Activated naive CD4-positive, alpha-beta T cell (primary cell): ENCODE results near the gene BTBD6.
A peak's percentile ranks its signal among the peaks of the same experiment; 100 is the strongest.

Experiments
- DNase-seq, 4 experiments: peaks; one replicate each; lab custom pipeline; 2025; lab: John Stamatoyannopoulos, UW

BTBD6 gene

DNA sequence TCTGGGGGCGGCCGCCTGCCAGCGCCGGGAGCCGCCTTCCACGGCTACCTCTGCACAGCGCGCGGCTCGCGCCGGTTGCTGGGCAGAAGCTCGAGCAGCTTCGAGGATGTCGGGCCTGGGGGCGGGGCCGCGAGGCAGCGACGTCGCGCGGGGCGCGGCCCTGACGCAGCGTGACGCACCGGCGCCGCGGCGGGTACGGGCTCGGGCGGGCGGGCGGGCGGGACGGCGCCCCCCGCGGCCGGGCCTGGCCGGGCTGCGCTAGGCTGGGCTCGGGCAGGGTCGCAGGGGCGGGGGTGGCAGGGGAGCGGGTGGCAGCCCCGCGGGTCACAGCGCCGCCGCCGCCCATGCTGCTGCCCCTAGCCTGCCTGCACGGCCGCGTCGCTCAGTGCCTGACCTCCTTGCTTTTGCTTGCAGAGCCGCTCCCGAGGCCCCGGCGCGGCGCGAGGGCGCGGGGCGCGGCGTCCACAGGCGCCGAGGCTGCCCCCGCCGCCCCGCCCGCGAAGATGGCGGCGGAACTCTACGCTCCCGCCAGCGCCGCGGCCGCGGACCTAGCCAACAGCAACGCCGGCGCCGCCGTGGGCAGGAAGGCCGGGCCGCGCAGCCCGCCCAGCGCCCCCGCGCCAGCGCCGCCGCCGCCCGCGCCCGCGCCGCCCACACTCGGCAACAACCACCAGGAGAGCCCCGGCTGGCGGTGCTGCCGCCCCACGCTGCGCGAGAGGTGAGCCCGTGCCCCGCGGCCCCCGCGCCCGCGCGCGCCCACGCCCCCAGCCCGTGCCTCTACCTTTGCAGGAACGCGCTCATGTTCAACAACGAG lies at the start of gene BTBD6:
TSS of gene BTBD6 (plus strand) at position 166 of the 814 bp plus-strand sequence. CDS start at position 345, 179 bp downstream.
- peak; percentile 60 to 86 (median 74) for DNase-seq

GRCh38 chr14:105198588-105198987 lies 49.7 kb upstream of the BTBD6 start:
- DNase-seq: no peak

DNA sequence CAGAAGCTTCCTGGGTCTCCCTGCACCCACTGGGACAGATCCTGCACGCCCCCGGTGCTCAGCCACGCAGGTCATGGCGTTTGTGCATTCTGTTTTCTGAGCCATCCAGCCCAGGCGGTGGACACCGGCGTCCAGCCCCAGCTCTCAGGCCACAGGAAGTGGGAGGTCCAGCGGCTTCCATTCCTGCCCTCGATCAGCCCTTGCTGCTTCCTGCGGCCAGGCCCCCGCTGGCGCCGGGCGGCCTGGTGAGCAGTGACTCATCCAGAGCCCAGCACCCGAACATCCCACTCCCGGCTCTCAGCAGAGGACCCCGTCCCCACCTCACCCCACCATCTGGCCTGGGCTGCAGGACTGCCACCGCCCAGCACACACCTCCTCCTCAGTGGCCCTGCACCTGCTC lies 49.2 kb upstream of the BTBD6 start:
- no peak for DNase-seq

- no peak for DNase-seq
Measured at GRCh38 chr14:105200074-105200473, 48.3 kb upstream of the BTBD6 start.

GRCh38 chr14:105200641-105201040 lies 47.7 kb upstream of the BTBD6 start:
- no peak for DNase-seq

- no peak for DNase-seq
Measured at GRCh38 chr14:105201156-105201924, 47.0 kb upstream of the BTBD6 start.

- no peak for DNase-seq
Measured at GRCh38 chr14:105201925-105202513, 46.3 kb upstream of the BTBD6 start.

DNA sequence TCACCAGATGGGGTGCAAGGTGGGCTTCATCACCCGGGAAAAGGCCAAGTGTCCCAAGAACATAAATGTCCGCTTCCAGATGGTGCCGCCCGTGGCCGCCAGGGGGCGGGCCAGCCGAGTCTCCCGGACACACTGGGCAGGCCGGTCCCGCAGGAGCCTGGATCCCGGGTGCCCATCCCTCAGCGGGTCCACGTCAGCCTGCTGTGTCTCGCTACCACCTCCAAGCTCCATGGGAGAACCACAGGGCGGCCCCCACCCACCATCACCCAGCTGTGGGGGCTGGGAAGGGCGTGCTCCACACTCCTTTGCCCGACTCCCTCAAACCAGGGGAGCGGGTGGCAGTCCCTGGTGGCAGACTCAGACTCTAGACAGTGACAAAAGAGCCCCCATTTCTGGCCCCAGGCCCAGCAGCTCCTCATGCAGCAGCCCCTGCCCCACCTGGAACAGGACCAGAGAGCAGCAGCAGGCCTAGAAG lies 45.2 kb upstream of the BTBD6 start:
- peak; percentile 18 to 57 (median 46) for DNase-seq

DNA sequence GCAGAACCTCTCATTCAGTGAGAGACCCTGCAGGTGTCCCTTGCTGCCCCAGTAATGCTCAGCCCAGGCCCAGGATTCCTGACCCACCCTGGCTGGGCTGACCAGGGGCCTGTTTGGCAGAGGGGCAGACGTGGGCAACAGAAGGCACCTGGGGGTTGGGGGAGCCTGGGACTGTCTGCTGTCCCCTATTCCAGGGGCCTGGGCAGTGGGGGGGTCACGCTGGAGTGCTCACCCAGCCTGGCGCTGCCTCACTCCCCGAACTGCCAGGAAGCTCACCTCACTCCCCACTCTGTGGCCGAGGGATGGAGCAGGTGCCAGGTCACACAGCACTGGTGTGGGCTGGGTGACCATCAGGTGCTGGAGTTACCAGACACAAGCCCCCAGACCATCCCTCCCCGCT lies 44.6 kb upstream of the BTBD6 start:
- no peak for DNase-seq

DNA sequence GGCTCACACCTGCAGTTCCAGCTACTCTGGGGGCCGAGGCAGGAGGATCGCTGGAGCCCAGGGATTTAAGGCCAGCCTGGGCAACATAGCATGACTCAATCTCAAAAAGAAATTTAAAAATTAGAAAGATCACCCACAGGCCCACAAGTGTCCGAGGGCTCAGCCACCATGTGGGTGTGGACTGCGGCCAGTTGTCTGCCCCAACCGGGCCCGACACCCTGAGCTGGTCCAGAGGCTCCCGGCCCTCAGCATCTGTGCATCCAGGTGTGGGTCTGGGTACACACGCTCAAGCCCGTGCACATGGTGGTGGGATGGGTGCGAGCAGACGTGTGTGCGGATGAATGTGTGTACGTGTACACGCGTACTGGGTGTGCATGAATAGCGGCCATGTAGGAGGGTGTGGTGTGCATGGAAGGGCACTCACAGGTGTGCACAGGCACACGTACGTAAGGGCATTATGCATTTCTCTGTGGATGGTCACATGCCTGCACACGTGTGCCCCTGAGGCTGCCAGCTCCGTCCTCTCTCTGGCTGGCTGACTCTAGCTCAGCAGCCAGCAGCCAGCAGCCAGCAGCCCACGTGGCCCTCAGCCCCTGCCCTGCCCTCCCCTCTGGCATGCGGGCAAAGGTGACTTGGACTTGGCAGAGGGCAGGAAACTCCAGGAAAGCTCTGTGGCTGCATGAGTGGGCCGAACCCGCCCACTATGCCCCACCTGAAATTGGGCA lies 44.0 kb upstream of the BTBD6 start:
- DNase-seq: no peak

DNA sequence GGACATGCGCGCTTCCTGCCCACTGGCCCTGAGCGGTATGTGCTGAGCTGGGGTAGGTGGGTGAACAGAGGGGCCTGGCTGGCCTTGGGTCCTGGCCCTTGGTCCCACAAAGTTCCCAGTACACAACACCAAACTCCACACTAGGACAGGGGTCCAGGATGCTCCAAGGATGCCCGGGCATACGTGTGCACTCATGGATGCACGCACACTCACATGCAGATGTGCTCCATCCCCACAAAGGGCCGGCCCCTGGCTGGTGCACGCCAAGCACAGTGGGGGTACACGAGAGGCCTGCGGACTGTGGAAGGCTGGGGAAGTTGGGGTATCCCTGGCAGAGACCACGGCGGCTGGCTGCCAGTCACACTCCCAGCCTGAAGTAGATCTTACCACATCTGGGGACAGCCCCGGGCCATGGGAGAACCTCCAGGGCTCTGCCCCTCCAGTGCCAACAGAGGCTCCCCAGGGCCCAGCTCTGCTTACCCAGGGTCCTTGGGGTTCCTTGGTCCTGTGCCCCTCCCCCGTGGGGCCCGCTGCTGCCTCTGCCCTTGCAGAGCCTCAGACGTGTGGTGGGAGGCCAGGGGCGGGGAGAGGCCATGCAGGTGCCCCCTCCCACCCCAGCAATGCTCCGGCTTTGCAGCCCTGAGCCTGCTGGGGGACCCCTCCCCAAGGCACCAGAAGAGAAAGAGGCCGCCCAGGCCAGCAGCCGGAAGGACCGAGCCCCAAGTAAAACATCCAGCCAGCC lies 43.2 kb upstream of the BTBD6 start:
- DNase-seq: no peak

GRCh38 chr14:105205673-105206208 lies 42.6 kb upstream of the BTBD6 start:
- DNase-seq: no peak

GRCh38 chr14:105206873-105207272 lies 41.5 kb upstream of the BTBD6 start:
- DNase-seq: no peak

DNA sequence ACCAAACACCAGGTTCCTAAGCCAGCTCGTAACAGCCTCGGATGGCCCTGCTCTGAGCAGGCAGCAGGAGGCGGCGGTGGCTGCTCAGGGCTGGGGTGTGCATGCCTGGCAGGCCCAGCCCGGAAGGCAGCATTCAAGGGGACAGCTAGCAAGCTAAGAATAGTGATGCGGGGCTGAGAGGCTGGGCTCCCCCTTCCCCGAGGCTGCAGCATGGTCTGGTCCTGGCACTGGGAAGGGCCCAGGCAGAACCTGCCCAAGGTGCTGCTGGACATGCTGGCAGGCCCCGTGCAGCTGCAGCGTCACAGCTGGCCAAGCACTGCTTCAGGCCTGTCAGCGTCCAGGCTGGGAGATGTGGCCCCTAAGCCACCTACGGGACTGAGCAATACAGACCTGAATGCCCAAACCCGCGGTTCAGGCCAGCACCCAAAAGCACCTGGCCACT lies 40.9 kb upstream of the BTBD6 start:
- DNase-seq: no peak

DNA sequence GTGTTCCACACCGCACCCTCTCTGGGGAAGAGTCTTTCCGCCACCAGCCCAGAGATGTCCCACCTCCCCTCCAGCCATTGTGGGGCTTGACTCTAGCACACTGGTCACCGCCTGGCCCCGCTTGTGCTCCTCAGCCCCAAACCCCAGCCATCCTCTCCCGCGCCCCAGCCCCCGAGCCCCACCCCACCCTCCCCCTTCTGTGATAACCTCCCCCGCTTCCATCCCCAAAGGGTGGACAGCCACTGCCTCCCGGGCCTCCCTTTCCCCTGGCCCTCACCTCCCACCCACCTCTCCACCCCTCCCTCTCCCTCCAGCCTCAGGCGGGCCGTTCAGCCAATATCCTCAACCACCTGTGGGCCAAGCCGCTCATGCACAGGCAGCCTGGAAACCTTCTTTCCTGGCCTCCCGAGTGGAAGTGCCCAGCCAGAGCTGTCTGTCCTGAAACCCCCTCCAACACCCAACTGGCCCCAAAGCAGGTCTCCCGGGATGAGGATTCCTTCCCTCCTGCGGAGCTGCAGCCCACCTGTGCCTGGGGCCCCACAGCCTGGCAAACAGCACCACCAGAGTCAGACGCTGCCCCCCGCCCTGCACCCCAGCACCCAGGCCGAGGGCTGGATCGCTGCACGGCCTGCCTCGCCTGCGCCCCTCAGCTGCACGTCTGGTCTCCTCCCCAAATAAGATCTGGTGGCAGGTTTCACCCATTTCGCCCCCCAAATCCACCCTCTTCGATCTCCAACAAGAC lies 40.2 kb upstream of the BTBD6 start:
- DNase-seq: no peak

DNA sequence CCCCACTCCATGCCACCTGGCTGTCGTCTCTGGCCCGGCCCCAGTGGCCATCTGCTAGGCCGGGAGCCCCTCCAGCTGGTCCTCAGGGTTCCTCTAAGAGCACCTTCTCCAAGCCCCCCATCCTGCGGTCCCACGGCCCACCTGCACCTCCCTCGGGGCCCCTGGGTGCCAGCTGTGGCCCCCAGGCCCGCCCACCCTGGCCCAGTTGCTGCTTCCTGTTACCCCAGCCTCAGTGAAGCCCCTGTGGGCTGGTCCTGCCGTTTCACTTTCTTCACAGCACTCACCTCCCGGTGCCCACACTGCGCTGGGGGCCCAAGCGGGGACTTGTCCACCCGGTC lies 39.6 kb upstream of the BTBD6 start:
- DNase-seq: no peak

DNA sequence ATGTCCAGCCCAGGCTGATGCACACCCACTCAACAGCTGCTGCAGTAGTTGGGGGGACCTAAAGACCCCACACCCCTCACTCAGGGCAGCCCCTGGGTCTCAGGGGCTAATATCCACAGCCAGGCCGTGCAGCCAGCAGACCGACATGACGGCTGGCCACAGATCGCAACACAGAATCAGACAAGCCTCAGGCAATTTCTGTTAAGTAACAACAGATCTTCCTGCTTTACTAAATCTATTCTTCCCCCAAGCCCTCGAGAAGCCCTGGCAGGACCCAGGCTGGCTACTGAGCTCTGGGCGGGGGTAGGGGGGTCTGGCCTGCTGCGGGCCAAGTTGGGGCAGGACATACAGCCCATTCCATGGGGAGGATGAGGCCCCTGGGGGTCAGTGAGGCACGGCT lies 39.2 kb upstream of the BTBD6 start:
- no peak for DNase-seq

DNA sequence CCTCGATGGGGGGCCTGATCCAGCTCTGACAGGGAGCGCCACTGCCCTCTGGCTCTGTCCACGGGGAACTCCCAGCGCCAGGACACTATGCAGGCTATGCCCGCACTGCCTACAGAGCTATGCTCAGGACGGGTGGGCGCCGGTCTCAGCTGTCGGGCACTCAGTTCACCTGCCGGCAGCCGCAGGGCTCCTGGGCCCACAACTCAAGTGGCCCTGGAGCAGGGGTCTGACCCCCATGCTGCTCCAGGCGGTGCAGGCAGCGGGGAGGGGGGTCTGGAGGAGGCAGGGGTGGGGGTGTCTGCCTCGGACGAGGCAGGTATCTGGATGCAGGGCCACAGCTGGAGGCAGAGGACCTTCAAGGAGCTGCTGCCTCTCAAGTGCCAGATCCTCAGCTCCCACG lies 38.7 kb upstream of the BTBD6 start:
- no peak for DNase-seq

DNA sequence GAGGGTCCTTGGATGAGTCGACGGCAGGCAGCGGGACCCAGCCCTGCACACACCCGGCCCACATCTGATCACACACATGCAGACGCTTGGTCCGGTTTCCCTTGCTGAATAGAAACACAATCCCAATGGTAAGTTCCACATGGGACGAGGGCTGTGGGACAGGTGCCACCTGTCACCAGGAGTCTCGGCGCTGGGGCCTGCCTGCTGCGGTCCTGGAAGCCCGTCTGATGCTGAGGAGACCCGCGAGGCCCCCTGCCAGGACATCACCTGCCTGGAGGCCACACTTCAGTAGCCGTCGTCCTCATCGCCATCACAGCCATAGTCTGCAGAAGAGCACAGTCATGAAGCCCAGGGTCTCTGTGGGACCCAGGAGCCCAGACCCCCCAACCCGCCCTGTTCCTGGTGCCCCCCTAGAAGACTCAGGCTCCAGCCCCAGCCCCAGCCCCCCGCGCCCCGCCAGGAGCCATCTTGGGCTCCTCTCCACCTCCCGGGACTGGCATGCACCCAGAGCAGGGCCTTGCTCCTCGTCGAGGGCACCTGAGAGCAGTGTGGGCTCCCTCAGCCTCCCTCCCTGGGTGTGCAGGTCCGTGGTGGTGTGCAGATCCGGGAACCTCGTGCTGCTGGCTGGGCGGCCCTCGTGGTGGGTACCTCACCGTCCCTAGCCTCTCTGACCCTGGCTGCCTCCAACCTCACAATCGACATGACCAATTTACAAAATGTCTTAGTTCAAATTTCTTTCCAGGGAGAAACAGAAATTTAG lies 37.9 kb upstream of the BTBD6 start:
- no peak for DNase-seq
